Stimulated activated CD8-positive, alpha-beta memory T cell treated with anti-CD3 and anti-CD28 coated beads, Interleukin-2, amount 100 ng/mL, for 1 hour (primary cell): ENCODE measurements around the gene OR10P1.

Experiments used
- DNase-seq, 2 donors: peaks; one replicate each; pipeline ENCODE4 v3.0.0-alpha.2; 2020; ENCODE audit warnings: low read depth in 2 of 2

The OR10P1 gene

DNA sequence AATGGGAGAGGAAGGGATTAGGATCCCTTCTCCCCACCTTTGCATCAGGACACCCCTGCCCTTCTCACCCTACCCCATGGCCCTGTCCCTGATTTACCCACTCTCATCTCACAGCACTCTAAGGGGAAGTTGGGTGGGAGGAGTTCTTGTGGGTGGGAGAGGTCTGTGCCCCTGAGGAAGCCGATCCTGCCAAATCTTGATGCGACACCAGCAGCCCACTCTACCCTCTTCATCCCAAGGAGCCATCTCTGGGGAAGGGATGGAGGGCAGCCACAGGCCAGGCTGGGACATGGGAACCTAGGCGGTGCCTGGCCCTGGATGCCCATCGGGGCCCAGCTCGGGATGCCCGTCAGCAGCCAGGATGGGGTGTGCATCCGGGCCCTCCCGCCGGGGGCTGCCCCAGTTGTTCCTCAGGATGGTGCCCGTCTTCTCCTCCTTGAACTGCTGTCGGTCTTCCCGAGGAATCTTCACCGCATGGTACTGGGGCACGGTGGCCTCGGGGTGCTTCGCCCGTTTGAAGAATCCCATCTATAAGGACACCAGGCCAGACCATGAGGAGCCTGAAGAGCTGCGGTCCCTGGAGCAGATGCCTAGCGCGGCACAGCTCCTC is 48.2 kb downstream of the OR10P1 start:
- no peak for DNase-seq

DNA sequence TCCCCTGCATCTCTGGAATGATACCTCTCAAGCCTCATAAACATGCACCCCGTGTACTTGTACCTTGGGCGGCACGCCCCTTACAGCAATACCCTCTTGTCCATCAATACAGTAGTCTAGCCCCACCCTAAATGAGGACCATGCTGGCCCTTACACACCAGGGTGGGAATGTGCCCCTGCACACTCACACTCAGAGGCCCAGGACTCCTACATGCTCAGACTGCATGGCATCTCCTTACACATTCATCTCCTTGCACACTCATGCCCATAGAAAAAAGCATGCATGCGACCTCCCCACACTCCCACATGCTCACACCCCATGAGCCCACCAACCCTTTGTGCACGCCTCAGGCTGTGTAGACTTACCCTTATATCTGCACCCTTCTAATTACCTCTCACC is 49.0 kb downstream of the OR10P1 start:
- DNase-seq: no peak

DNA sequence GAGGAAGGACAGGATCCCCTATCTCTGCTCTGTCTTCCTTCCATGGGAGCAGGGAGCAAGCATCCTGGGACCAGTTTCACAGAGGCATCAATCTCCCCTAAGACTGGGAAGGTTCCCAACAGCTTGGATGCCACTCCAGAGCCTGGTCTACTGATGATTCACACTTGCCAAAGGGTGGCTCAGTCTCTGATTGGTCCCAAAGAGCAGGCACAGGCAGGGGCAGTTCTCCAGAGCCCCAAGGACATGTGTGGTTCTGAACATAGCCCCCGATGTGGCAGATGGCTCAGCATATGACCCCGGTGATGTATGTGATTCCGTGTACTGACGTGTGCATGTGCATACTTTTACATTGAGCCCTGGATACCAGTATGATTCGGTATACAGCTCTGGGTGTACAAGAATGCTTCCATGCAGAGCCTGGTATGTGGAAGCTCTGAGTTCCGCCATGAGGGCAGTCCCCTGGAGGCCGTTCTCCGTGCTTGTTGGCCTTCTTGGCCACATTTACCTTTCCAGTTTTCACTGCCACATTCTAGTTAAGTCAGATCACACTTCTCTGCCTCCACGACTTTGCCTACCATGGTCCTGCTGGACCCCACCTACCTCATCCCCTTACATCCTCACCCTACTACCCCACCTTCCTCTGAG is 49.8 kb downstream of the OR10P1 start:
- DNase-seq: no peak
